HG03175 (cell line): ENCODE results near the gene IL5RA.

Experiments used
- ATAC-seq: cut with Tn5 transposase; IDR thresholded peaks from one replicate; pipeline ENCODE4 v1.9.1; 2021; ENCODE audit warnings: mild to moderate bottlenecking, moderate library complexity; ENCODE audit not compliant: unreplicated experiment

Gene IL5RA

DNA sequence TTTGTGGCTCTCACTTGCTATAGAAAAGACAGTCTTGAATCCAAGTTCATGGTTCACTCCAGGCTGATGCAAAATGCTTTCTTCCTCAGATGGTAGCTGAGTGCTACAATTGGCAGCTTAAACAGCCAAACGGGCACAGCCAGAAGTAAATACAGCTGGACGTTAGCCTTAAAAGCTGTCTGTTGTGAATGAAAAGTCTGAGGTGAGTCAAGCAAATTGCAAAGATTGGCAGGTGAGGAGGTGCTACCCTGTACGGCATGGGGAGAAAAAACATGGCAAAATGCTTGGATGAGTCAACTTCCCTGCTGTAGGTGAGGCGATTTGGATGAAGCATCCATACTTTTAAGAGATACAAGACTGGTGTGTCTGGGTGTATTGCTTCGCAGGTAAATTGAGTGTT is 40.5 kb downstream of the IL5RA start:
- no peak for ATAC-seq

DNA sequence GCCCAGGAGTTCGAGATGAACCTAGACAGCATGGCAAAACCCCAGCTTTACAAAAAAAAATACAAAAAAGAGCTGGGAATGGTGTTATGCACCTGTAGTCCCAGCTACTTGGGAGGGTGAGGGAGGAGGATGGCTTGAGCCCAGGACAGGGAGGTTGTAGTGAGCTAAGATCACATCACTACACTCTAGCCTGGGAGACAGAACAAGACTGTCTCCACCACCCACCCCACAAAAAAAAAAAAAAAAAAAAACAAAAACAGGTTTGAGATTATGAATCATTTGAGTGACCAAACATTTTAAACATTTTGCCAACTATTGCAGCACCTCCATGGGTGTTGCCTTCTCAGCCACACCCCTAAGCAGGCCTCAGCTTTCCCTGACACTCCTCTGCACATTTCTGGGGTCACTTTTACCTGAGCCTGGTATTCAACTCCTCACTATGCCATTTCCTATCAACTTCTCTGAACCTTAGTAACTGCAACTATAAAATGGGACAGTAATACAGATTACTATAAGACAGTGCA is 41.8 kb downstream of the IL5RA start:
- ATAC-seq = no peak

DNA sequence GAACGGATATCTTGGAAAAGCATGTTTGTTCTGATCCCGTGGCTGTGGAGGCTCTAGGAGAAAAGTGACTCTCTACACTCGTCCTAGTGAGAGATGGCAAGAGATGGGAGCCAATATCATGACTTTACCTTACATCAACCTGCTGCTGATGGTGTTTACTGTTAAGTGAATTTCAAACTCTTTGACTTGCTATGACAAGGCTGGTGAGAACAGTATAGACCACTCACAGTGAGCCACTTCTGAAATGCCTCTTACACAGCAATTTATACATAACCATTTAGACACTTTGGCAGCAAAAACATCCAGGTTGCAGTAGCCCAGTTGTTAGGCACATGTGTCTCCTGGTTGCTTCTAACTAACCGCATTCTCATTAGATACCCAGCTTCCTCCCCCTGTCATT is 43.3 kb downstream of the IL5RA start:
- no peak for ATAC-seq

DNA sequence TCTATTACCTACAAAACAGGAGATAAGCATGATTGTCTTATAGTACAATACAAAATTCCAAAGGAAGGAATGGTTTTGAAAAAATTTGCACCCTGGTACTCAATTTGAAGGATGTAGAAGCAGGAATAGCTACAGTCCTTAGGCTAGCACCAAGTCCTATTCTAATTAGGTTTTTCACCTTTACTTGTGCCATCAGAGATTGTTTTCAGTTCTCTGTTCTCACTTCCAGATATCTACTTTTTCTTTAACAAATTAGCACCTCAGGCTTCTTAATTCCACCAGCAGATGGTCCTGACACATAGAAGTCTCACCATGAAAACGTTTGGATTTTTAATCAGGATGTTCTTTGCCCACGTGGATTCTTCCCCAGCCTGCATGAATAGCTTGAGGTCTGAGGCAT is 43.8 kb downstream of the IL5RA start:
- ATAC-seq = no peak

DNA sequence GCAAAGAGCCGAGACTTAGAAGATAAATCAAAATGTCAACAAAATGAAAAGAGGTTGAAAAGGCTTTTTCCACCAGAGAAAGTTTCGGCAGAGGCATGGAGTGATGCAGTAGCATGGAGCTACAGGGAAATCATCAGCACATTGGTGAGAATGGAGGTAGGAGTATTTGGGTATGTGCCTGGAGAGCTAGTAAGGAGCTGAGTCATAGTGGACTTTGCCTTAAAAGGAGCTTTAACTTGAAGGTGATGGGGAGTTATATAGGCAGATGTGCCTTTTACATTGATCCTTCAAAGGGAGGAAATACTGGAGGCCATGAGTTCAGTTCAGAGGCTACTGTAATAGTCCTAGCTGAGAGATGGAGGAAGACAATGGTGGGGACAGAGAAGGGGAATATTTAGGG is 44.3 kb downstream of the IL5RA start:
- ATAC-seq = no peak

DNA sequence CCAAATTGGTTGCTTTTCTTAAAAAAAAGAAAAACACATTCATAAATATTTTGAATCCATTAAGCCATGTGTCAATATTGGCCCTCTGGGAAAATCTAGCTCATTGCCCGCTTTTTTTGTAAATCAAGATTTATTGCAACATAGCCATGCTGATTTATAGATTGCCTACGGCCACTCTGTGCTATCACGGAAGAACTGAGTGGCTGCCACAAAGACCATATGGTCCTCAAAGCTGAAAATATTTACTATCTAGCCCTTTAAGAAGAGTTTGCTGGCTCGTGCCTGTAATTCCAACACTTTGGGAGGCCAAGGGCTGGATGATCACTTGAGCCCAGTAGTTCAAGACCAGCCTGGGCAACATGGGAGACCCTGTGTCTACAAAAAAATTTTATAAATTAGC is 45.9 kb downstream of the IL5RA start:
- no peak for ATAC-seq

DNA sequence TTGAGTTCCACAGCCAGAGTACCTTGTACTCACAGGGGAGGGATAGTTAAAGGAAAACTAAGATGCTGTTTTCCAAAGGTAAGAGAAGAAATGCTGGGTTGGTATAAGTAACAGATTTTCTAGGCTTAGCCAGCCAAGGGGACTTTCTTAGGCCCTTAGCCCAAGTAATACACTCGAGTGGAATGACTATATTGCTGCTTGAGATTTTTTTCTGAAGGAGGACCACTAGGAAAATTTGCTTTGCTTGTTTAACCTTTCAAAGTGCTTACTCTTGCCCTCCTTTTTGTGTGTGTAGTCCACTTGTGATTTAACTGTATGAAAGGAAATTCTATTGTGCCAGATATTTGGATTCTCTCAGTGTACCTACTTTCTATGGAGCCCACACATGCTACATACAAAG is 50.5 kb downstream of the IL5RA start:
- ATAC-seq = no peak

DNA sequence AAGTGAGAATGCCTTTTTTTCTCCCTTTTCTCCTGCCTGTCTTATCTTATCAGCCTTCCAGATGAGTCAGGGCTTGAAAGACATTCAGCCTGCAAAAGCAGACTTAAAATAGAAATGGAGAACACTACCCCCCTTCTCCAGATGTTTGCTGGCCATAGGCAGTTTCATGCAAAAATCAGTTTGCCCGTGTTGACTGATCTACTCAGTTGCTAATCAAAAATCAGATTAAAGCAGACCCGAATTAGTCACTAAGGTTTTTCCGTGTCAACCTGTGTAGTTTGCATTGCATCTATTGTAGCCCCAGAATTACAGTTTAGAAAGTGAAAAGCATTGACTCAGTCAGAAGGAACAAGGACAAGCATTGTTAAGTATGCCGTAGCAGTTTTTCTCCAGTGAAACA is 56.2 kb downstream of the IL5RA start:
- no peak for ATAC-seq

DNA sequence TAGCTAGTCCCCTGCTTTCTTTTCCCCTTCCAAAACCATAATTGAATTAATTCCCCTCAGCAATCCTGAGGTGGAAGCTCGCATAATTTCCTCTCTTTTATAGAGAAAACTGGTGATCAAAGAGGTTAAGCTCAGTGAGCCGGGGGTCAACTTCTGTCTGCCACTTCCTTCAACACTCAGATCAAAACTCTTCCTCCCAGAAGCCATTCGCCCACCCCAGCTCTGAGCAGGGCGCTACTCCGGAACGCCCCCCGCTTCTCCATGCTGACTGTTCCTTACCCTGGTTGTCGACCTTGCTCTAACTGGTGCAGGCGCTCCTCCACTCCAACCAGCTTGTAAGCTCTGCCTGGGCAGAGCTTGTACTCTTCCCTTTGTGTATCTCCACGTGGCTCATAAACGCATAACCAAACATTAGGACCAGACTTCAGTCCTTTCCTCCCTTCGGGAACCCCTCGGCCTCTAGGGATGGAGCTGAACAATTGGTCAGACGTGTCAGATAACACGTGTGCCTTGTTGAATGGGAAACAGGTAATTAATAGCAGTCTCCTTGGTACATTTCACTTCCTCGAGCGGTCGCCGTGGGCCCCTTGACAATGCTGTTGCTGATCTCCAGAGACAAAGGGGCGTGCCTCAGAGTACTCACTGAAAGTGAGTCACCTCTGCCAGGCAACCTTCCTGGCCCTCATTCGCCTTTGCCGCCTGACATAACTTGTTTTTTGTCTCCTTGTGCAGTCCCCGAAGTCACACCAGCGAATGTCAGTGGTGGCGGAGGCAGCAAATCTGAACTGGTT is 71.8 kb downstream of the IL5RA start:
- ATAC-seq = no peak

DNA sequence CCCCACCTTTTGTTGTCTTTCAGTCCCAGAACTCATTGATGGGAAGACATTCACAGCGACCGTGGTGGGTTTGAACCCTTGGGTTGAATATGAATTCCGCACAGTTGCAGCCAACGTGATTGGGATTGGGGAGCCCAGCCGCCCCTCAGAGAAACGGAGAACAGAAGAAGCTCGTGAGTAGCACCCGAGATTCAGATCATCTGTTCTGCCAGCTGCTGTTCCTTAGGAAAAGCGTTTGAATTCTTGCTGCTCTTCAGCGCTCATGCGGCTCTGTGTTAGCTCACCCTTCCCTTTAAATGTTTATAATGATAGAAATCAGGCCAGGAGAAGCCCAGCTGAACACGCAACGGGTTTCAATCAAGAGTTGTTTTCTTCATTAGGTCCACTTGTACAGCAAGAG is 73.0 kb downstream of the IL5RA start:
- no peak for ATAC-seq

DNA sequence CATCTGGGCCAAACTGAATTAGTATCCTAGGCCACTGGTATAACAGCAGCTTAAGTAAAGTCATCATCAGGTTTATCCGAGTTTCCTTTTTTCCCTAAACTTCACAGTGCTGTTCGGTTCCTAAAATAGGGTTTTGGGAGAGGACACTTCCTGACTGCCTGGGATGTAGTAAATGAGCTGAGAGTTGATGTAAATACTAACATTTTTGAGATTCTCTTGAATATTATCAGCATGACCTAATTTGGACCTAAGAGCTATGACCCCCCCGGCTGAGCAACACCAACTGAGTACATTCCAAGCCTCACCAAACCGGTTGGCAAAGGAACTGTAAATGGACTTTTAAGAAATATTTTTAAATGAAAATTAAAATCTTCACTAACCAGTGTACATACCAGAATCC is 78.8 kb downstream of the IL5RA start:
- ATAC-seq = no peak

DNA sequence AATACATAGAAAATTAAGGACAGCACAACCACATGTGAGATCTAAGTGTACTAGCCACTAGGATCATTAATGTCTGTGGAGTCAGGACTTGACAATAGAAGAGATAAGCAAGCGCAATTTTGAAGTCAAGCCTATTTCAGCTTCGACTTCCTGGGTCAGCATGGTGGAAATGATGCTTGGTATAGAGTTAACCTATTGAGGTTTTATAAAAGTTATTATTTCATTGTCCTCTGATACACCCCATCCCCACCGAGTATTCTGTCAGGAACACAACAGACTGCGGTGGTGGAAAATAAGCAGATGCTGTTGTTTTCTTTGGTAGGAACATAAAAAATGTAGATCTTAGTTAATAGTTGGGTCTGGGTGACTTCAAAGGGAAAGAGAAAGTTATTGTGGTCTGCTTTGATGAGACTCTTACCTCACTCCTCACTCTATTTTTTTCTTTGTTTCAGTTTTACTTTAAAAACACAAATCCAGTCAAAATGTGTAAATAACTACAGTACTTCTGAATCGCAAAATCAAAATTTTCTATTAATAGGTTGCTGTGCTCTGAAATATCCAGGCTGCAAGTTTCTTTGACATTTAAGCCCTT is 82.1 kb downstream of the IL5RA start:
- ATAC-seq = peak; percentile 88

DNA sequence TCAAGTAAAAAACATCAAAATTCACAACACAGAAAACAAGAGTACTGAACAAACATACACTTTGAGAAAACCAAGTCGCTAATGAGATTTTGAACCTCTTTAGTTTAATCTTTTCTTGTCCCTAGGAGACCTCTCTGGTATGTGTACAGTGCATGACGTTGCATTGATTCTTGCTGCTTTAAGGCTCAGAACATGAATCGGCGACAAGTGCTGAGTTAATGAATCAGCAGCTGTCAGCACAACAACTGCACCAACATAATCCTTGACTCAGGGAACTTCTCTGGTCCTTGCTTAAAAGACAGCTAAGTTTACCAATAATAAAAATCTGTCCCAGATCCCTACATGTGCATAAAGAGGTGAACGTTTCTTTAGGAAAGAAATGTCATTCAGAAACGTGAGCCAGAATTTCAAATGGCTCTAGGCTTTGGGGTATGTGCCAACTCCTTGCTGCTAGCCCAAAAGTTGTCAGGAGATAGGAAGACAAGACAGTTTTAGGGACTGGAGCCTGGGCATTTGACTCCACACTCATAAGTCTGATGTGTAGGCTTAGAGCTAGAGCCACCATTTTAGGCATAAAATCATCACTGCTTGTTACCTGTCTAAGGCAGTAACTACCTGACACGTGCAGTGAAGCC is 86.9 kb downstream of the IL5RA start:
- ATAC-seq = no peak

DNA sequence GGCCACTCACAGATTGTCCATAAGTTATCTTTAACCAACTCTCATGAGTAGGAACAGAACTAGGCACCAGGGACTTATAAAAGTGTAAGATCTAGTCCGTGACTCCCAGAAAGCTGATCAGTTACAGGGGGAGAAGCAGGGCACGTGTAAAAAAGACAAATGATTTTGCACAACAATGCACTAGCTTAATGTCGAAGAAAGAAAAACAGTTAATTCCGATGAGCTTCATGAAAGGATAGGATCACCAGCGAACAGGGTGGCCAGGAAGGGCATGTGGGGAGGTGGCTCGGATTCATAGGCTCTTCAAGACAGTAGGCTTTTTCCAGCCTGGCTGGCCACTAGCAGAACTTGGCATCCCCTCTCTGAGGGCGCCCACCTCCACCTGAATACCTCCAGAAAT is 90.0 kb downstream of the IL5RA start:
- ATAC-seq = no peak
